ENCODE data around the gene CREB3L1. TPM values are rescaled to one million over a fixed set of nuclear protein-coding genes. Genes with fewer than 3 reads are reported as not detected.
"Not testable (repeated sequence)": the region's sequence is repeated elsewhere in the genome, so short reads cannot be mapped to it uniquely, and the experiment has no call there.

Gene CREB3L1
- total RNA-seq, 2 donors from 2014 or later: 14.3 to 25.8 TPM

GRCh38 chr11:46247090-46247489 is 30.4 kb upstream of the CREB3L1 start:
- intact Hi-C loops (cut with DNase I): no loop called here
- no peak for DNase-seq (ENCODE audit: low spot score)

DNA sequence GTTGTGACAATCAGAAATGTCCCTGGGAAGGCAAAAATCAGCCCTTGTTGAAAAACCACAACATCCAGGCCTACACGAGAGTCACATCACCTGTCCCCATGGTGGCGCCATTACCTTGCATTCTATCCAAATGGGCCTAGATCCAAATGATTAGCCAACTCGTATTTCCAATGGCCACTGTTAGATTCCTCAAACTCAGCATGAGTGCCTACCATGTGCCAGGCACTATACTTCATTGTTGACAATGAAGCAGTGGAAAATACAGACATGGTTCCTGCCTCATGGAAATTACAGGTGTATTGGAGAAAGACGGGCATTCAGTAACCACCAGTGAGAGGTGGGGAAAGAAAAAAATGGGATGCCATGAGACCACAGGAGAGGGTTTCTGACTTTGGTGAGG is 29.8 kb upstream of the CREB3L1 start:
- intact Hi-C loops (cut with DNase I): no loop called here
- DNase-seq (ENCODE audit: low spot score): no peak

DNA sequence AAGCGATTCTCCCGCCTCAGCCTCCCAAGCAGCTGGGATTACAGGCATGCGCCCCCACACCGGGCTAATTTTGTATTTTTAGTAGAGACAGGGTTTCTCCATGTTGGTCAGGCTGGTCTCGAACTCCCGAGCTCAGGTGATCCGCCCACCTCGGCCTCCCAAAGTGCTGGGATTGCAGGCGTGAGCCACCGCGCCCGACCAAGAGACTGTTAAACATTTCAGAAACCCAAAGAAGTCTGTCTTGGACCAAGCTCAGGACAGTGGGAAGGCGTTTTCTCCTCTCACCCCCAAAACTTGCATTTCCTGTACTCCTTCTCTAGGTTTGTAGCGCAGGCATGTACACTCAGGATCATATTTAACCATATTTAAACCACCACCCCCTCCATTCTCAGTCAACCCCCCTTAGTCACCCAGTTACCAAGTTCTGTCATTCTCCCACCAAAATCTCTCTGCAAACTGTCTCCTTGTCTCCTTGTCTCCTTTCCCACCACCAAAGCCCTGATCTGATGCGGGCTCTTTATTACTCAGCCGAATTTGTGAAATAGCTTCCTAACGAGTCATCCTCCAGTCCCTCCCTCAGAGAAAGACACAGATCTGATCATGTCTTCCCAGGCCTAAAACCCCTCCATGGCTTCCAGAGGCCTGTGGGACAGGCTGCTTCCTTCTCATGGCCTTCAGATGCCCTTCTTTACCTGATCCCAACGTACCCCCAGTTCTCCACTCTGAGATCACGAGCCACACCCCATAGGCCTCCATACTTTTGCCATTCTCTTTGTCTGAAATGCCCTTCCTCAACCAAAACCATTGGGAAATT is 29.0 kb upstream of the CREB3L1 start:
- DNase-seq (ENCODE audit: low spot score): no peak
- intact Hi-C loops (cut with DNase I): no loop called here

GRCh38 chr11:46249103-46249937 is 28.1 kb upstream of the CREB3L1 start:
- no peak for DNase-seq (ENCODE audit: low spot score)
- intact Hi-C loops (cut with DNase I): no loop called here

- intact Hi-C loops (cut with DNase I): loop anchor here in 1 of 2 donors (2.0 kb wide), 1 partner anchor 17 kb away; no protein-coding TSS in a partner anchor
- no peak for DNase-seq (ENCODE audit: low spot score)
These were observed 27.3 kb upstream of the CREB3L1 start for GRCh38 chr11:46249938-46250744.

- intact Hi-C loops (cut with DNase I): loop anchor here in 1 of 2 donors (2.0 kb wide), 1 partner anchor 16 kb away; no protein-coding TSS in a partner anchor
- DNase-seq (ENCODE audit: low spot score): no peak
These were observed 26.8 kb upstream of the CREB3L1 start for GRCh38 chr11:46250745-46251052.

DNA sequence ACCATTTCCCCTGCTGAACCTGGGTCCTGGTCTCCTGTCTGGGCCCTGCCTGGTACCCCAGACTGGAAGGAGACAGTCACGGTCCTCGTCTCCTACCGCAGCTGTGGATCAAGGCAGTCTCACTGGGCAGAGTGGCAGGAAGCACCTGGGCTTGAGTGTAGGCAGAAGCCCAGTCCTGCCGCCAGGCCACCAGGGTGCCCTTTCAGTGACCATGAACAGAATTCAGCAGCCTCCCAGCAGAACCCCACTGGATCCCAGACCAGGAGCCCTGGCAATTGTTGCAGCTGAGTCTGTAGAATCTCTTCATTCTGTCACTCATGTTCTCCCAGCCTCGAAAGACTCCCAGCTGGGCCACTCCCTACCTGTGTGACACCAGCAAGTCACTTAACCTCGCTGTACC is 25.5 kb upstream of the CREB3L1 start:
- intact Hi-C loops (cut with DNase I): loop anchor here in 1 of 2 donors (2.0 kb wide), 1 partner anchor 15 kb away; no protein-coding TSS in a partner anchor

GRCh38 chr11:46252373-46252914 is 25.0 kb upstream of the CREB3L1 start:
- DNase-seq (ENCODE audit: low spot score): no peak

More for the DNA sequence above, 25.5 kb upstream of the CREB3L1 start:
- no peak for DNase-seq (ENCODE audit: low spot score)

DNA sequence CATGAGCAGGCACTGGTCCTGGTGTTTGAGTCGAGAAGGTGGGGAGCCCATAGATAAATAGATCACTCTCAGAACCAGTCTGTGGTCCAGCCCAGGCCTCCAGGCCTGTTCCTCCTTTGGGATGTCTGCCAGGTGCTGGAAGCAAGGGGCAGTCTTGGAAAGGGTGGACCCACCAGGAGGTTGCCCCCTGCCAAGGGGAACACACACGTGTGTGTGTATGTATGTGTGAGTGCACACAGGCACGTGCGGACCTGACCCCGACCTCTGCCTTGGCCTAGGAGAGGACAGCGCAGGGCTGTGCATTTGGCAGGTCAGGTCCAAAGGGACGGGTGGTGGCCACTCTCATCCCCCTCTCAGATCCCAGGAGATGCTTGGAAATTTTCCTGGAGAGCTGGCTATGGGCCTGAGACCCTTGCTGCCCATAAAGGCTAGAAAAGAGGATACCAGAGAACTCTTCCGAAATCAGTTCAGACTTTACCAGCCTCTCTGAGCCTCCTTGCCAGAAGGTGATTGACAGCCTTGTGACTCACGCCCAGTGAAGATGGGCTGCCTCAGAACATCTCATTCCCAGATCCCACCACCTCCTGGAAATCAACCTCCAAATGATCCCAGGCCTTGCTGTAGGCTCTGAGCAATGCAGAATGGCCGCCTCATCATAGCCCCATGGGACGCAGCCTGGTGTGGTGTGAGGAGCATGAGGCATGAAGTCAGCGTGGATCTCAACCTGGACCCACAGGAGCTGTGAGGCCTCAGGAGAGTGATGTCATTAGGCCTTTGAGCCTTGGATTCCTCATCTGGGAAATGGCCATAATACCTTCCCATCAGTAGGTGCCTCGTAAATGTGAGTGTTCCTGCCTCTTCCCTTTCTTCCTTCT is 24.0 kb upstream of the CREB3L1 start:
- no peak for DNase-seq (ENCODE audit: low spot score)
- intact Hi-C loops (cut with DNase I): no loop called here

More at GRCh38 chr11:46252373-46252914, 25.0 kb upstream of the CREB3L1 start:
- intact Hi-C loops (cut with DNase I): no loop called here

DNA sequence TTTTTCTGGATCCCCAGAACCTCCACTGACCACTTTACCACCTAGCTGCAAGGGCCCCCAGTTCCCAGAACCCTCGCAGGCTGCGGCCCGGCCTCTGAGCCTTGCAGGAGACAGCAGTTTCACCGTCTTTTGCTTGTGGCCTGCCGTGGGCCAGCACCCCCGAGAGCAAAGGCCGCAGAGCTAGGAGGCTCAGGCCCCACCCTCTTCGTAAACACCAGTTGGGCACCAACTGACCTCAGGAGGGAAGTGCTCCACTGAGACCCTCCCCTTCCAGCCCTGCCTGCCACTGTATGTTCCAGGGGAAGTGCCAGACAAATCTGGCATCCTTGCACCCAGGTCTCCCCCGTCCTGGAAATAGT is 23.4 kb upstream of the CREB3L1 start:
- DNase-seq (ENCODE audit: low spot score): no peak
- intact Hi-C loops (cut with DNase I): no loop called here

DNA sequence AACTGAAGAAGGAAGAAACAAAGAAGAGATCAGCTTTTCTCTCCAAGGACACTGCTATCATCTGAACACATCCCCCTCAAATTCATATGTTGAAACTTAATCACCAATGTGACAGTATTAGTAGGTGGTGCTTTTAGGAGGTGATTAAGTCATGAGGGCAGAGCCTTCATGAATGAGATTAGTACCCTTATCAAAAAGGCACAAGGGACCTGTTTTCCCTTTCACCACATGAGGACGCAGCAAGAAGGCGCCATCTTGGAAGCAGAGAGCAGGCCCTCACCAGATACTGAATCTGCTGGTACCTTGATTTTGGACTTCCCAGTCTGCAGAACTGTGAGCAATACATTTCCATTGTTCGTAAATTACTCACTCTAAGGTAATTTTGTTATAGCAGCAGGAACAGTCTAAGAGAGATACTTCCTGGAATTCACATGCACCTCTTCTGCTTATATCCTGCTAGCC is 20.9 kb upstream of the CREB3L1 start:
- DNase-seq (ENCODE audit: low spot score): no peak
- intact Hi-C loops (cut with DNase I): no loop called here

DNA sequence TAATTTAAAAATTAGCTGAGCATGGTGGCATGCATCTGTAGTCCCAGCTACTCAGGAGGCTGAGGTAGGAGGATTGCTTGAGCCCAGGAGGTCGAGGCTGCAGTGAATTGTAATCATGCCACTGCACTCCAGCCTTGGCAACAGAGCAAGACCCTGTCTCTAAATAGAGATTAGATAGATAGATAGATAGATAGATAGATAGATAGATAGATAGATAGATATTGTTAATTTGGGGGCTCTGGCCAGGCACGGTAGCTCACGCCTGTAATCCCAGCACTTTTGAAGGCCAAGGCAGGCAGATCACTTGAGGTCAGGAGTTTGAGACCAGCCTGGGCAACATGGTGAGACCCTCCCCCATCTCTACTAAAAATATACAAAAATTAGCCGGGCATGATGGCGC is 18.1 kb upstream of the CREB3L1 start:
- intact Hi-C loops (cut with DNase I); DNase-seq (ENCODE audit: low spot score): not testable (repeated sequence)

DNA sequence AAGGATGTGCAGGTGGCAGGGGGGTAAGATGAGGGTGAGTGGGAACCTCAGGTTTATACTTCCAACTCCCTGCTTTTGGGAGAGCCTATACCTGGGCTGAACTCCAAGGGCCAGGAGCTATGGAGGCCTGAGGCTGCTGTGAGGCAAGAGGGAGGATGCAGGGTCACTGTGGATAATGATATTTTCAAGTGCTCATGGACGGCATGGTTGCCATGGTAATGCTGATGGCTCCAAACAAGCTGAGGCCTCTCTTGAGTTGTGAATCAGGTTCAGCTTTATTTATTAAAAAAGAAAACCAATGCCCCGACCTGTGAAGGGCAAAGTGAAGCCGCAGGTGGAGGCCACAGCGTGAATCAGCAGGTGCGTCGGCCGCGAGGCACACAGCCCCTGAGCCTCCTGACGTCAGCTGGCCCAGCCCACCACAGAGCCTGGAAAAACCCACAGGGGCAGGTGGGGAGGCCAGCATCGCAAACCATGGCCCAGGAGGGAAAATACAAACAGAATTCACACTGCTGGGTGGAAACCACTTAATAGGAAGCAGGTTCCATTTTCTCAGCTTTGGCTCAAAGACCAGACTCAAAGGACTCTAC is 17.4 kb upstream of the CREB3L1 start:
- intact Hi-C loops (cut with DNase I): no loop called here
- no peak for DNase-seq (ENCODE audit: low spot score)

DNA sequence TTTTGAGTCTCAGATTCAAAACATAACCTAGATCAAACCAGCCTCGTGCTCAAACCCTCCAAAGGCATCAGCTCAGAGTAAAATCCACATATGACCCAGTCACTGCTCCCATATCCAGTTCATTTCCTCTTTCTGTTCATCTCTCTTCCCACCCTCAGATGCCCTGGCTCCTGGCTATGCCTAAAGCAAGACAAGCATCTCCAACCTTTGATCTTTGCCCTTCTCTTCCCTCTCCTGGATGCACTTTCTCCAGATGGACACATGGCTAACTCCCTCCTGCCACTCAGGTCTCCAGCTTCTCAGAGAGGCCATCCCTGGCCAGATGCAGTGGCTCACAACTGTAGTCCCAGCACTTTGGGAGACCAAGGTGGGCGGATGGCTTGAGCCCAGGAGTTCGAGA is 14.3 kb upstream of the CREB3L1 start:
- no peak for DNase-seq (ENCODE audit: low spot score)
- intact Hi-C loops (cut with DNase I): no loop called here

- no peak for DNase-seq (ENCODE audit: low spot score)
These were observed 13.4 kb upstream of the CREB3L1 start for GRCh38 chr11:46264030-46264429.

GRCh38 chr11:46264976-46265375 is 12.5 kb upstream of the CREB3L1 start:
- intact Hi-C loops (cut with DNase I): no loop called here
- no peak for DNase-seq (ENCODE audit: low spot score)

More at GRCh38 chr11:46264030-46264429, 13.4 kb upstream of the CREB3L1 start:
- intact Hi-C loops (cut with DNase I): no loop called here

DNA sequence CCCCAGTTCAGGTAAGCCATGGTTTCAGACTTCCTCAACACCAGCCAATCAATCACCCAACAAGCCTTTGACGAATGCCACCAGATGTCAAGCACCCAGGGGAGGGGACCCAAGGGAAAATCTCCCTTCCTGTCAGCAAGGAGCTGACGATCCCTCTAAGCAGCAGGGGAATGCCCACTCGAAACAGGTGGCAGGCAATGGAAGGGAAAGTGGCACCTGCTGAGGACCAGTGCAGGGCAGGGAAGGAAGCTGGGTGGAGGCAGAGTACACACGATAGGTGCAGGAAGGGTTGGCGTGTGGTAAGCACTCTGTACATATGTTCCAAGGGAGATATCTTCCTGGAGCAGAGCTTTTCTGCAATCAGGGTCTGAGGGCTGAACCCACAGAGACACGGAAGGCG is 11.7 kb upstream of the CREB3L1 start:
- intact Hi-C loops (cut with DNase I): loop anchor here in 1 of 2 donors (2.0 kb wide), 1 partner anchor 15 kb away; no protein-coding TSS in a partner anchor
- DNase-seq (ENCODE audit: low spot score): no peak

DNA sequence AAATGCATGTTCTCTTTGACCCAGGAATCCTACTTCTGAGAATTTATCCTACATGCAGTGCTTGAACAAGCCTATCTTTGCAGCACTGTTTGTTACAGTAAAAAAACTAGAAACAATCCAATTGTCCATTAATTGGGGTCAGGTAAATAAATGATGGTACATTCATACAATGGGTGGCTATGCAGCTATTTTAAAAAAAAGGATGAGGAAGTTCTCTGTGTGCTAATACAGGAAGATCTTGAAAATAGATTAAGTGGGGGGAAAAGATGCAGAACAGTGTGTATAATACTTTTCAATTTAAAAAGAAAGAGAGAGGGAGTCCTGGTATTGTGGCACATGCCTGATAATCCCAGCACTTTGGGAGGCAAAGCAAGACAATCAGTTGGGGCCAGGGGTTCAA is 9.5 kb upstream of the CREB3L1 start:
- DNase-seq (ENCODE audit: low spot score): no peak
- intact Hi-C loops (cut with DNase I): loop anchor here in 1 of 2 donors (2.0 kb wide), 1 partner anchor 17 kb away; no protein-coding TSS in a partner anchor
